Endothelial cell of umbilical vein (primary cell): ENCODE results near the gene SHCBP1L.

Experiments used
- EZH2 ChIP-seq: IDR thresholded peaks from 2 replicates; pipeline ENCODE4 v1.6.1; 2012; ENCODE audit warnings: borderline replicate concordance, low read depth, mild to moderate bottlenecking, moderate library complexity, low read length, inconsistent platforms; ENCODE audit not compliant: severe bottlenecking
- POLR2A ChIP-seq: IDR thresholded peaks from 2 replicates; pipeline ENCODE4 v1.6.1; 2012; ENCODE audit warnings: low read depth, mild to moderate bottlenecking, control low read depth, low read length
- POLR2AphosphoS5 ChIP-seq: IDR thresholded peaks from 2 replicates; pipeline ENCODE4 v1.6.1; 2012; ENCODE audit warnings: low read depth, mild to moderate bottlenecking, control low read depth, low read length, moderate library complexity; ENCODE audit not compliant: insufficient read depth
- TF ChIP-seq, protein P1 (sequence below), 2 donors: IDR thresholded peaks; 1 replicate in 1 of 2; 2 replicates in 1 of 2; pipeline ENCODE4 v1.5.1; 2011; ENCODE audit warnings: low read length in 2 of 2, mild to moderate bottlenecking in 2 of 2, moderate library complexity in 2 of 2, control low read depth in 1 of 2, inconsistent platforms in 1 of 2, low read depth in 1 of 2; ENCODE audit not compliant: insufficient read depth in 1 of 2; ENCODE audit errors: extremely low read depth in 1 of 2
- TF ChIP-seq, protein P2 (sequence below): IDR thresholded peaks from 2 replicates; pipeline ENCODE4 v1.6.1; 2011; ENCODE audit not compliant: insufficient read depth, insufficient read length

DNA sequence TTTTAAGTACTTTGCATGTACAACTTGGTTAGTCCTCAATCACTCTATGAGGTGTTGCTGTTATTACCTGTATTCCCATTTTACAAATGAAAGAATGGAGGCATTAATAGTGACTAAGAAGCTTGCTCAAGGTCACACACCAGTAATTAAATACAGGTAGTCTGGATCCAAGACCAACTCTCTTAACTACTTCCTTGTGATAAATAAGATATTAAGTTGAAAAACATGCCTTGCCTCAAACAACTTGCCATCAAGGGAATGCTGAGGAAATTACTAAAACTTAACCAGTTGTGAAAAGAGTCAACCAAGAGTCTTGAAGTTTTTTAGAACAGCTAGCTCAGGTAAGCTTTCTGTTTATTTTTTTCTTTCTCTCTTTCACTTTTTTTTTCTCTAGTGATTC is 49.3 kb upstream of the SHCBP1L start:
- TF ChIP-seq, protein P1, sequence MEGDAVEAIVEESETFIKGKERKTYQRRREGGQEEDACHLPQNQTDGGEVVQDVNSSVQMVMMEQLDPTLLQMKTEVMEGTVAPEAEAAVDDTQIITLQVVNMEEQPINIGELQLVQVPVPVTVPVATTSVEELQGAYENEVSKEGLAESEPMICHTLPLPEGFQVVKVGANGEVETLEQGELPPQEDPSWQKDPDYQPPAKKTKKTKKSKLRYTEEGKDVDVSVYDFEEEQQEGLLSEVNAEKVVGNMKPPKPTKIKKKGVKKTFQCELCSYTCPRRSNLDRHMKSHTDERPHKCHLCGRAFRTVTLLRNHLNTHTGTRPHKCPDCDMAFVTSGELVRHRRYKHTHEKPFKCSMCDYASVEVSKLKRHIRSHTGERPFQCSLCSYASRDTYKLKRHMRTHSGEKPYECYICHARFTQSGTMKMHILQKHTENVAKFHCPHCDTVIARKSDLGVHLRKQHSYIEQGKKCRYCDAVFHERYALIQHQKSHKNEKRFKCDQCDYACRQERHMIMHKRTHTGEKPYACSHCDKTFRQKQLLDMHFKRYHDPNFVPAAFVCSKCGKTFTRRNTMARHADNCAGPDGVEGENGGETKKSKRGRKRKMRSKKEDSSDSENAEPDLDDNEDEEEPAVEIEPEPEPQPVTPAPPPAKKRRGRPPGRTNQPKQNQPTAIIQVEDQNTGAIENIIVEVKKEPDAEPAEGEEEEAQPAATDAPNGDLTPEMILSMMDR (IDR thresholded peaks at IDR 0.05; ENCODE audit: extremely low read depth in 1 of 2, insufficient read depth in 1 of 2, low read depth in 1 of 2, low read length in 2 of 2) = no peak
- TF ChIP-seq EZH2 (no peak), POLR2A (no peak), POLR2AphosphoS5 (no peak)
- TF ChIP-seq, protein P2, sequence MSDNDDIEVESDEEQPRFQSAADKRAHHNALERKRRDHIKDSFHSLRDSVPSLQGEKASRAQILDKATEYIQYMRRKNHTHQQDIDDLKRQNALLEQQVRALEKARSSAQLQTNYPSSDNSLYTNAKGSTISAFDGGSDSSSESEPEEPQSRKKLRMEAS = no peak
